NCI-H446 treated with DMSO at 0.1 percent for 48 hours (cell line): ENCODE measurements around the gene AP4M1.

Experiments
- DNase-seq: peaks from one replicate; lab custom pipeline; 2025; lab: John Stamatoyannopoulos, UW

Gene AP4M1

GRCh38 chr7:100087055-100087750 lies 14.2 kb upstream of the AP4M1 start:
- DNase-seq = no peak

GRCh38 chr7:100088095-100088620 lies 13.3 kb upstream of the AP4M1 start:
- DNase-seq = no peak

GRCh38 chr7:100088621-100089457 lies 12.6 kb upstream of the AP4M1 start, which contains the start of gene COPS6:
COPS6 (plus strand) TSS chr7:100088969; CDS start chr7:100088991, 22 bp downstream.
- DNase-seq = peak; percentile 17

- no peak for DNase-seq
Measured at GRCh38 chr7:100089458-100090196, 11.8 kb upstream of the AP4M1 start.

GRCh38 chr7:100090527-100091410 lies 10.7 kb upstream of the AP4M1 start:
- no peak for DNase-seq

GRCh38 chr7:100091411-100092181 lies 9.8 kb upstream of the AP4M1 start:
- no peak for DNase-seq

GRCh38 chr7:100093054-100093453 lies 8.4 kb upstream of the AP4M1 start:
- no peak for DNase-seq

GRCh38 chr7:100093498-100093897 lies 7.9 kb upstream of the AP4M1 start:
- no peak for DNase-seq

GRCh38 chr7:100093925-100094486 lies 7.4 kb upstream of the AP4M1 start:
- DNase-seq = no peak

- no peak for DNase-seq
Measured at GRCh38 chr7:100095289-100095688, 6.2 kb upstream of the AP4M1 start.

- DNase-seq = no peak
Measured at GRCh38 chr7:100095704-100096103, 5.7 kb upstream of the AP4M1 start.

- no peak for DNase-seq
Measured at GRCh38 chr7:100098913-100099312, 2.5 kb upstream of the AP4M1 start.

- DNase-seq = no peak
Measured at GRCh38 chr7:100099452-100099851, 2.0 kb upstream of the AP4M1 start.

- DNase-seq = peak; percentile 85
Measured at GRCh38 chr7:100100420-100101015, 925 bp upstream of the AP4M1 start.

GRCh38 chr7:100102950-100103840 lies 1.8 kb downstream of the AP4M1 start:
- no peak for DNase-seq

- no peak for DNase-seq
Measured at GRCh38 chr7:100105534-100105933, 4.1 kb downstream of the AP4M1 start.

GRCh38 chr7:100106633-100107032 lies 5.2 kb downstream of the AP4M1 start:
- DNase-seq = no peak

GRCh38 chr7:100107125-100107737 lies 5.8 kb downstream of the AP4M1 start:
- no peak for DNase-seq
